ENCODE results near the gene BAHCC1. TPM values are rescaled to one million over a fixed set of nuclear protein-coding genes. Genes with fewer than 3 reads are reported as not detected.

Gene BAHCC1
- total and polyA plus RNA-seq, 3 experiments from 2014 or later, result not detected

- no peak overlapping the region for H3K4me3 ChIP-seq (ENCODE audit: low read length)
- H3K27me3 Mint-ChIP-seq, result peaks cover 6 to 14% of the 10 kb centered on the region in 2 donors
- H3K4me1 Mint-ChIP-seq, result no peaks in the 10 kb centered on the region
- H3K36me3 ChIP-seq (ENCODE audit: insufficient read depth, low read length), result no peaks in the 10 kb centered on the region
- H3K36me3 Mint-ChIP-seq, result no peaks in the 10 kb centered on the region
- H3K27me3 ChIP-seq (ENCODE audit: insufficient read depth, low read length, poor library complexity, severe bottlenecking), result no peaks in the 10 kb centered on the region
- H3K27ac ChIP-seq (ENCODE audit: low read depth, low read length), result no peak overlapping the region
- ChIA-PET CTCF (no interaction called here), POLR2A (no interaction called here)
- no peaks in the 10 kb centered on the region for H3K4me1 ChIP-seq (ENCODE audit: insufficient read depth, low read length)
- DNase-seq, result no peak
- no peaks in the 10 kb centered on the region for H3K9me3 Mint-ChIP-seq
- no peak overlapping the region for H3K4me3 Mint-ChIP-seq
- H3K9me3 ChIP-seq (ENCODE audit: low read length), result no peaks in the 10 kb centered on the region
- no peak overlapping the region for H3K27ac Mint-ChIP-seq
Measured at GRCh38 chr17:81371910-81372760, 23.1 kb upstream of the BAHCC1 start.

DNA sequence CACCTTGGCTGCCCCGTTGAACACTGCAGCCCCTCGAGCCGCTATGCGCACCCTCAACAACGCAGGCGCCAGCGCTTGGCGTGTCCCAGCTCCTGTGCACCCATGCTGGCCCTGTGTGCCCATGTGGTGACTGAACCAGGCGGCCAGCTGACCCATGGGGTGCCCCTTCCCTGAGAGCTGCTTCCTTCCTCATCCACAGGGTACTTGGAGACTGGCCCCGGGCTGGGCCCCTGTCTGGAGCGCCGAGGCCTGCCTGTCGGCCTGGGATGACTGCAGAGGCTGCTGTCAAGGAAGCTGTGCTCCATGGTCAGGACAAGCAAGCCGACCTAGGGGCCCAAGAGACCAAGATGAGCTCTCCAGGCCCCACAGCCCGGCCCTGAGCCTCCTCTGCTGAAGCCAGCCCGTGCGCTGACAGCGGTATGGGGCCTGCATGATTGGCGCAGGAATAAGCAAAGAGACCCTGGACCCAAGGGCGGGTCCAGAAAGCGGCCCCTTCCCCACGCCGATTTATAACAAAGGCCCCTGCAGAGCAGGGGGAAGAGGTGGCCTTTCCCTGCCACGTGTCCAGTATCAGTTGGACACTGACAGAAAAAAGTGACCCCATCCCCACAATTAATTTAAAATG lies 21.6 kb upstream of the BAHCC1 start:
- Histone ChIP-seq H3K27ac (ENCODE audit: low read depth, low read length) (no peak overlapping the region), H3K36me3 (ENCODE audit: insufficient read depth, low read length) (no peaks in the 10 kb centered on the region), H3K9me3 (ENCODE audit: low read length) (no peaks in the 10 kb centered on the region), H3K4me1 (ENCODE audit: insufficient read depth, low read length) (no peaks in the 10 kb centered on the region), H3K27me3 (ENCODE audit: insufficient read depth, low read length, poor library complexity, severe bottlenecking) (no peaks in the 10 kb centered on the region), H3K4me3 (ENCODE audit: low read length) (no peak overlapping the region)
- no peaks in the 10 kb centered on the region for H3K9me3 Mint-ChIP-seq
- H3K4me1 Mint-ChIP-seq, result no peaks in the 10 kb centered on the region
- POLR2A ChIA-PET, result no interaction called here
- H3K27ac Mint-ChIP-seq, result no peak overlapping the region
- DNase-seq, result no peak
- no peaks in the 10 kb centered on the region for H3K36me3 Mint-ChIP-seq
- peaks cover 4 to 10% of the 10 kb centered on the region in 2 donors for H3K27me3 Mint-ChIP-seq
- CTCF ChIA-PET, result no interaction called here
- H3K4me3 Mint-ChIP-seq, result no peak overlapping the region

GRCh38 chr17:81374890-81375289 lies 20.4 kb upstream of the BAHCC1 start:
- DNase-seq, result no peak
- no peak overlapping the region for H3K4me3 Mint-ChIP-seq
- CTCF ChIA-PET, result no interaction called here
- H3K4me1 ChIP-seq (ENCODE audit: insufficient read depth, low read length), result no peaks in the 10 kb centered on the region
- no peaks in the 10 kb centered on the region for H3K36me3 Mint-ChIP-seq
- no peak overlapping the region for H3K27ac ChIP-seq (ENCODE audit: low read depth, low read length)
- no peak overlapping the region for H3K27ac Mint-ChIP-seq
- no peaks in the 10 kb centered on the region for H3K4me1 Mint-ChIP-seq
- no peaks in the 10 kb centered on the region for H3K27me3 ChIP-seq (ENCODE audit: insufficient read depth, low read length, poor library complexity, severe bottlenecking)
- H3K4me3 ChIP-seq (ENCODE audit: low read length), result no peak overlapping the region
- POLR2A ChIA-PET, result no interaction called here
- no peaks in the 10 kb centered on the region for H3K9me3 Mint-ChIP-seq
- no peaks in the 10 kb centered on the region for H3K9me3 ChIP-seq (ENCODE audit: low read length)
- no peaks in the 10 kb centered on the region for H3K36me3 ChIP-seq (ENCODE audit: insufficient read depth, low read length)
- H3K27me3 Mint-ChIP-seq, result peaks cover 4% of the 10 kb centered on the region in 2 donors

- Mint-ChIP-seq H3K9me3 (no peaks in the 10 kb centered on the region), H3K4me1 (no peaks in the 10 kb centered on the region), H3K27ac (no peak overlapping the region), H3K4me3 (no peak overlapping the region), H3K27me3 (peaks cover 7 to 9% of the 10 kb centered on the region in 2 donors), H3K36me3 (no peaks in the 10 kb centered on the region)
- Histone ChIP-seq H3K36me3 (ENCODE audit: insufficient read depth, low read length) (no peaks in the 10 kb centered on the region), H3K4me3 (ENCODE audit: low read length) (no peak overlapping the region), H3K9me3 (ENCODE audit: low read length) (no peaks in the 10 kb centered on the region), H3K27ac (ENCODE audit: low read depth, low read length) (no peak overlapping the region), H3K27me3 (ENCODE audit: insufficient read depth, low read length, poor library complexity, severe bottlenecking) (no peaks in the 10 kb centered on the region), H3K4me1 (ENCODE audit: insufficient read depth, low read length) (no peaks in the 10 kb centered on the region)
- ChIA-PET CTCF (no interaction called here), POLR2A (no interaction called here)
- no peak for DNase-seq
Measured at GRCh38 chr17:81376946-81377714, 18.1 kb upstream of the BAHCC1 start.

GRCh38 chr17:81378941-81379511 lies 16.2 kb upstream of the BAHCC1 start:
- no peaks in the 10 kb centered on the region for H3K9me3 ChIP-seq (ENCODE audit: low read length)
- H3K27ac ChIP-seq (ENCODE audit: low read depth, low read length), result no peak overlapping the region
- no peaks in the 10 kb centered on the region for H3K9me3 Mint-ChIP-seq
- no peak for DNase-seq
- POLR2A ChIA-PET, result no interaction called here
- no peak overlapping the region for H3K27ac Mint-ChIP-seq
- CTCF ChIA-PET, result no interaction called here
- H3K36me3 Mint-ChIP-seq, result no peaks in the 10 kb centered on the region
- H3K4me3 Mint-ChIP-seq, result no peak overlapping the region
- no peaks in the 10 kb centered on the region for H3K27me3 ChIP-seq (ENCODE audit: insufficient read depth, low read length, poor library complexity, severe bottlenecking)
- H3K36me3 ChIP-seq (ENCODE audit: insufficient read depth, low read length), result no peaks in the 10 kb centered on the region
- no peaks in the 10 kb centered on the region for H3K4me1 Mint-ChIP-seq
- H3K27me3 Mint-ChIP-seq, result peaks cover 6 to 9% of the 10 kb centered on the region in 2 donors
- H3K4me3 ChIP-seq (ENCODE audit: low read length), result no peak overlapping the region
- no peaks in the 10 kb centered on the region for H3K4me1 ChIP-seq (ENCODE audit: insufficient read depth, low read length)

GRCh38 chr17:81379523-81379942 lies 15.7 kb upstream of the BAHCC1 start:
- no peak for DNase-seq
- no peaks in the 10 kb centered on the region for H3K4me1 ChIP-seq (ENCODE audit: insufficient read depth, low read length)
- CTCF ChIA-PET, result no interaction called here
- H3K4me3 ChIP-seq (ENCODE audit: low read length), result no peak overlapping the region
- H3K27me3 Mint-ChIP-seq, result peaks cover 7 to 13% of the 10 kb centered on the region in 2 donors
- no peak overlapping the region for H3K27ac ChIP-seq (ENCODE audit: low read depth, low read length)
- no peaks in the 10 kb centered on the region for H3K4me1 Mint-ChIP-seq
- H3K9me3 Mint-ChIP-seq, result no peaks in the 10 kb centered on the region
- no peak overlapping the region for H3K27ac Mint-ChIP-seq
- no peak overlapping the region for H3K4me3 Mint-ChIP-seq
- no peaks in the 10 kb centered on the region for H3K9me3 ChIP-seq (ENCODE audit: low read length)
- POLR2A ChIA-PET, result no interaction called here
- H3K36me3 ChIP-seq (ENCODE audit: insufficient read depth, low read length), result no peaks in the 10 kb centered on the region
- H3K36me3 Mint-ChIP-seq, result no peaks in the 10 kb centered on the region
- no peaks in the 10 kb centered on the region for H3K27me3 ChIP-seq (ENCODE audit: insufficient read depth, low read length, poor library complexity, severe bottlenecking)

- H3K9me3 ChIP-seq (ENCODE audit: low read length), result no peaks in the 10 kb centered on the region
- H3K4me3 ChIP-seq (ENCODE audit: low read length), result no peak overlapping the region
- no peaks in the 10 kb centered on the region for H3K36me3 ChIP-seq (ENCODE audit: insufficient read depth, low read length)
- H3K4me1 ChIP-seq (ENCODE audit: insufficient read depth, low read length), result no peaks in the 10 kb centered on the region
- no peak overlapping the region for H3K27ac Mint-ChIP-seq
- H3K36me3 Mint-ChIP-seq, result no peaks in the 10 kb centered on the region
- H3K4me3 Mint-ChIP-seq, result no peak overlapping the region
- no peak for DNase-seq
- POLR2A ChIA-PET, result no interaction called here
- no peak overlapping the region for H3K27ac ChIP-seq (ENCODE audit: low read depth, low read length)
- H3K9me3 Mint-ChIP-seq, result no peaks in the 10 kb centered on the region
- CTCF ChIA-PET, result no interaction called here
- H3K27me3 Mint-ChIP-seq, result peaks cover 7 to 19% of the 10 kb centered on the region in 2 donors
- H3K4me1 Mint-ChIP-seq, result no peaks in the 10 kb centered on the region
- peaks cover 5% of the 10 kb centered on the region for H3K27me3 ChIP-seq (ENCODE audit: insufficient read depth, low read length, poor library complexity, severe bottlenecking)
Measured at GRCh38 chr17:81380131-81380530, 15.1 kb upstream of the BAHCC1 start.
